Smooth muscle cell (in vitro differentiated cells): ENCODE data around the gene COL18A1. TPM values are rescaled to one million over a fixed set of nuclear protein-coding genes. Genes with fewer than 3 reads are reported as not detected.

Source experiments
- DNase-seq: peaks from one replicate; lab custom pipeline; 2025; ENCODE audit not compliant: unreplicated experiment; lab: John Stamatoyannopoulos, UW
- H2AFZ ChIP-seq: fragments of 200-600 bp; sonication (generic); 2 replicates; pipeline ENCODE4 v1.6.0; 2016; ENCODE audit warnings: antibody characterized with exemption, low read depth, mild to moderate bottlenecking
- H3F3A ChIP-seq: fragments of 200-600 bp; sonication (generic); 2 replicates; pipeline ENCODE4 v1.6.0; 2017; ENCODE audit warnings: antibody characterized with exemption, low read depth
- H3K27ac ChIP-seq: fragments of 200-600 bp; sonication (generic); 2 replicates; pipeline ENCODE4 v1.5.1; 2016; ENCODE audit warnings: low read depth, mild to moderate bottlenecking
- H3K27me3 ChIP-seq: fragments of 200-600 bp; sonication (generic); 2 replicates; pipeline ENCODE4 v1.6.1; 2016; ENCODE audit warnings: low read depth, mild to moderate bottlenecking
- H3K36me3 ChIP-seq: fragments of 200-600 bp; sonication (generic); 2 replicates; pipeline ENCODE4 v1.5.1; 2016; ENCODE audit warnings: low read depth
- H3K4me1 ChIP-seq: fragments of 200-600 bp; sonication (generic); 2 replicates; pipeline ENCODE4 v1.5.1; 2016; ENCODE audit warnings: low read depth
- H3K4me2 ChIP-seq: fragments of 200-600 bp; sonication (generic); 2 replicates; pipeline ENCODE4 v1.6.0; 2016; ENCODE audit warnings: mild to moderate bottlenecking
- H3K4me3 ChIP-seq: fragments of 200-600 bp; sonication (generic); 2 replicates; pipeline ENCODE4 v1.5.1; 2016; ENCODE audit warnings: mild to moderate bottlenecking
- H3K79me2 ChIP-seq: fragments of 200-600 bp; sonication (generic); 2 replicates; pipeline ENCODE4 v1.6.0; 2016; ENCODE audit warnings: low read depth, mild to moderate bottlenecking
- H3K9ac ChIP-seq: fragments of 200-600 bp; sonication (generic); 2 replicates; pipeline ENCODE4 v1.6.0; 2016; ENCODE audit warnings: low read depth
- H3K9me3 ChIP-seq: fragments of 200-600 bp; sonication (generic); replicated peaks from 2 replicates; pipeline ENCODE4 v1.5.1; 2016; ENCODE audit warnings: low read depth
- H4K20me1 ChIP-seq: fragments of 200-600 bp; sonication (generic); 2 replicates; pipeline ENCODE4 v1.6.0; 2016; ENCODE audit warnings: low read depth
- WGBS: methylation state at CpG from one replicate; pipeline ENCODE4 v1.1.7; 2016; ENCODE audit warnings: low lambda C conversion rate; 5-methylcytosine and 5-hydroxymethylcytosine counted together
- polyA plus RNA-seq: library from polyadenylated mRNA; unstranded; fragments of >200 nt; fragmentation: Nextera tagmentation; extraction: Ambion mirVana; gene quantifications from 2 replicates; pipeline ENCODE4 v1.2.1, GENCODE V29; 2016
- total RNA-seq: library from RNA; depleted of rRNA; stranded (reverse); fragments of >200 nt; gene quantifications from 2 replicates; pipeline ENCODE4 v1.2.3, GENCODE V29; 2014
- TF ChIP-seq, protein P1 (sequence below): fragments of 200-600 bp; sonication (generic); IDR thresholded peaks from 2 replicates; pipeline ENCODE4 v1.5.1; 2017; ENCODE audit warnings: borderline replicate concordance, mild to moderate bottlenecking, antibody characterized with exemption; ENCODE audit not compliant: insufficient read depth, poor library complexity, severe bottlenecking

COL18A1 gene
- total and polyA plus RNA-seq, 2 experiments from 2014 or later: 192 to 485 TPM

GRCh38 chr21:45415188-45415942 lies 10.4 kb downstream of the COL18A1 start:
- peaks cover 95% of the 10 kb centered on the region for H3K79me2 ChIP-seq
- 87% methylated on average over 32 of the region's 32 CpGs for WGBS

DNA sequence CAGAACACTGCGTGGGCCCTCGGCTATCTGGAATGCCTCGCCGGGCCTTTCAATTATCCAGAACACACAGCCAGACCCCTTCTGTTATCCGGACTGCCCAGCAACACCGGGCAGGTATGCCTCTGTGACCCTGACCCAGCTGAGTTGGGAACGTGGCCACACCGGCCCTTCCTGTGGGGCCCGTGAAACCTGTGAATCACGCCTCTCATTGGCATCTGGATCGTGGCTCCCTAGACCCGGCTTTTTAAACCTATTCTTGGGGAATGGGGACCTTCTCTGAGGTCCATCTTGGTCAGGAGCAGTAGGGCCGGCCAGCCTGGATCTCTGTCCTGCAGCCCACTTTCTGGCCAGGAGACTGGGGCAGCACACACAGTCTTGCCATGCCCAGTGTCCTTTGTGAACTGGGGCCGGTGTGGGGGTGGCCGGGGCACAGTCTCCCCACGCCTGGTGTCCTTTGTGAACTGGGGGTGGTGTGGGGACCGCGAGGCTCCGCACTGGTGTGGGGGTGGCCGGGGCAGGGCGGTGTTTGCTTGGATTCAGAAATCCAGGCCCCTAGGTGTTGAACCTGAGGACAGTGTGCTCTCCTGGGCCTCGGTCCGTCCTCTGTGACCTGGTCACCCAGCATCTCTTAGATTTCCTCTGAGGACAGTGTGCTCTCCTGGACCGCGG lies 11.1 kb downstream of the COL18A1 start:
- peaks cover 18% of the 10 kb centered on the region for H3K4me1 ChIP-seq
- H4K20me1 ChIP-seq: peaks cover 100% of the 10 kb centered on the region
- no peak overlapping the region for H3K27ac ChIP-seq
- no peaks in the 10 kb centered on the region for H3K9me3 ChIP-seq
- no peaks in the 10 kb centered on the region for H3K36me3 ChIP-seq
- TF ChIP-seq, protein P1, sequence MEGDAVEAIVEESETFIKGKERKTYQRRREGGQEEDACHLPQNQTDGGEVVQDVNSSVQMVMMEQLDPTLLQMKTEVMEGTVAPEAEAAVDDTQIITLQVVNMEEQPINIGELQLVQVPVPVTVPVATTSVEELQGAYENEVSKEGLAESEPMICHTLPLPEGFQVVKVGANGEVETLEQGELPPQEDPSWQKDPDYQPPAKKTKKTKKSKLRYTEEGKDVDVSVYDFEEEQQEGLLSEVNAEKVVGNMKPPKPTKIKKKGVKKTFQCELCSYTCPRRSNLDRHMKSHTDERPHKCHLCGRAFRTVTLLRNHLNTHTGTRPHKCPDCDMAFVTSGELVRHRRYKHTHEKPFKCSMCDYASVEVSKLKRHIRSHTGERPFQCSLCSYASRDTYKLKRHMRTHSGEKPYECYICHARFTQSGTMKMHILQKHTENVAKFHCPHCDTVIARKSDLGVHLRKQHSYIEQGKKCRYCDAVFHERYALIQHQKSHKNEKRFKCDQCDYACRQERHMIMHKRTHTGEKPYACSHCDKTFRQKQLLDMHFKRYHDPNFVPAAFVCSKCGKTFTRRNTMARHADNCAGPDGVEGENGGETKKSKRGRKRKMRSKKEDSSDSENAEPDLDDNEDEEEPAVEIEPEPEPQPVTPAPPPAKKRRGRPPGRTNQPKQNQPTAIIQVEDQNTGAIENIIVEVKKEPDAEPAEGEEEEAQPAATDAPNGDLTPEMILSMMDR: no peak
- H3F3A ChIP-seq: peaks cover 8% of the 10 kb centered on the region
- no peak overlapping the region for H3K9ac ChIP-seq
- WGBS: 82% methylated on average over 21 of the region's 25 CpGs
- H3K4me2 ChIP-seq: no peak overlapping the region
- H3K27me3 ChIP-seq: no peaks in the 10 kb centered on the region
- peaks cover 96% of the 10 kb centered on the region for H3K79me2 ChIP-seq
- H3K4me3 ChIP-seq: no peak overlapping the region
- no peak for DNase-seq
- H2AFZ ChIP-seq: no peak overlapping the region

More at GRCh38 chr21:45415188-45415942, 10.4 kb downstream of the COL18A1 start:
- no peak overlapping the region for H3K4me2 ChIP-seq
- H3K36me3 ChIP-seq: no peaks in the 10 kb centered on the region
- H2AFZ ChIP-seq: no peak overlapping the region
- no peak for DNase-seq
- H3K27me3 ChIP-seq: no peaks in the 10 kb centered on the region
- TF ChIP-seq, protein P1: no peak
- H3F3A ChIP-seq: peaks cover 14% of the 10 kb centered on the region
- H3K27ac ChIP-seq: no peak overlapping the region
- peaks cover 100% of the 10 kb centered on the region for H4K20me1 ChIP-seq
- no peak overlapping the region for H3K9ac ChIP-seq
- peaks cover 25% of the 10 kb centered on the region for H3K4me1 ChIP-seq
- no peak overlapping the region for H3K4me3 ChIP-seq
- no peaks in the 10 kb centered on the region for H3K9me3 ChIP-seq

GRCh38 chr21:45416620-45417019 lies 11.7 kb downstream of the COL18A1 start:
- H4K20me1 ChIP-seq: peaks cover 100% of the 10 kb centered on the region
- peaks cover 8% of the 10 kb centered on the region for H3F3A ChIP-seq
- no peak overlapping the region for H3K4me3 ChIP-seq
- H3K9ac ChIP-seq: no peak overlapping the region
- H3K4me2 ChIP-seq: no peak overlapping the region
- no peaks in the 10 kb centered on the region for H3K9me3 ChIP-seq
- H3K4me1 ChIP-seq: peaks cover 16% of the 10 kb centered on the region
- H3K79me2 ChIP-seq: peaks cover 99% of the 10 kb centered on the region
- no peak overlapping the region for H3K27ac ChIP-seq
- TF ChIP-seq, protein P1: no peak
- no peak for DNase-seq
- WGBS: 55% methylated on average over 8 of the region's 8 CpGs
- H3K36me3 ChIP-seq: no peaks in the 10 kb centered on the region
- no peak overlapping the region for H2AFZ ChIP-seq
- no peaks in the 10 kb centered on the region for H3K27me3 ChIP-seq
